ENCODE measurements around the gene PCTP.
A peak's percentile ranks its signal among the peaks of the same experiment; 100 is the strongest.

The PCTP gene

DNA sequence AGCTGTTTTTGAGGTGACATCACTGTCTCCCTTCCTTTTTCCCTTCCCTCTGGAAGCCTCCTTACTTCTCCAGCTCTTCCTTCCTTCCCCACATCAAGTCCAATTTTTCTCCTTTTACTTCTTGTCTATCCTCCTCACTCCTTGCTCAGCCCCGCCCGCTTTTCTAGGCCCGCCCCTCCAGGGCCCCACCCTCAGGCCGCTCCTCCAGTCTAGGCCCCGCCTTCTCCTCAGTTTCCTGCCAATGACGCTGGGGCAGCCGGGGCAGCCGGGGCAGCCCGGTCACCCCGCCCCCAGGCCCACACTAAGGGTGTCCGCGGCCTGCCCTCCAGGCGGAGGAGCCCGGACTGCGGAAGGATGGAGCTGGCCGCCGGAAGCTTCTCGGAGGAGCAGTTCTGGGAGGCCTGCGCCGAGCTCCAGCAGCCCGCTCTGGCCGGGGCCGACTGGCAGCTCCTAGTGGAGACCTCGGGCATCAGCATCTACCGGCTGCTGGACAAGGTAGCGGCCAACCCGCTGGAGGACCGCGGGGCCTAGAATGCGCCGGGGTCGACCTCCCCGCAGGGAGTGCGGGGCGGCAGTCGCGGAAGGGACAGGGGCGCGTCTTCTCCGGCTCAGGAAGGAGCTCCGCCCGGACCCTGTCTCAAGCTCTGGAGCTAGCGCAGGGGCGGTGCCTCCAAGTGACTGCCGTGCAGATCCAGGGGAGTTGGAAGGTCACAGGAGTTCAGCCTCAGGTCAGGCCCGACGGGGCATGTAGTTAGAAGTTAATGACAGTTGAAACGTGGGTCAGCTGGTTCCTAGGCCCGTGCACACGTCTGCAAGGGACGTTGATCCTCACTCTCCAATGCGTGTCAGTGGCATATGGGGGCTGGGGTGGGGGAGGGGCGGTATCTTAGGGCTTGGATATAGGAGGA is at the start of gene PCTP:
TSS of gene PCTP (plus strand) at position 302 of the 908 bp plus-strand sequence. CDS start at position 355, 53 bp downstream.
- DNase-seq (ENCODE audit: extremely low read depth, low read depth): peak; percentile 44
- peak within 1 kb of the TSS; percentile 78 for H3K4me3 ChIP-seq (replicated peaks; ENCODE audit: low read depth, low read length)
- TF ChIP-seq, protein P1, sequence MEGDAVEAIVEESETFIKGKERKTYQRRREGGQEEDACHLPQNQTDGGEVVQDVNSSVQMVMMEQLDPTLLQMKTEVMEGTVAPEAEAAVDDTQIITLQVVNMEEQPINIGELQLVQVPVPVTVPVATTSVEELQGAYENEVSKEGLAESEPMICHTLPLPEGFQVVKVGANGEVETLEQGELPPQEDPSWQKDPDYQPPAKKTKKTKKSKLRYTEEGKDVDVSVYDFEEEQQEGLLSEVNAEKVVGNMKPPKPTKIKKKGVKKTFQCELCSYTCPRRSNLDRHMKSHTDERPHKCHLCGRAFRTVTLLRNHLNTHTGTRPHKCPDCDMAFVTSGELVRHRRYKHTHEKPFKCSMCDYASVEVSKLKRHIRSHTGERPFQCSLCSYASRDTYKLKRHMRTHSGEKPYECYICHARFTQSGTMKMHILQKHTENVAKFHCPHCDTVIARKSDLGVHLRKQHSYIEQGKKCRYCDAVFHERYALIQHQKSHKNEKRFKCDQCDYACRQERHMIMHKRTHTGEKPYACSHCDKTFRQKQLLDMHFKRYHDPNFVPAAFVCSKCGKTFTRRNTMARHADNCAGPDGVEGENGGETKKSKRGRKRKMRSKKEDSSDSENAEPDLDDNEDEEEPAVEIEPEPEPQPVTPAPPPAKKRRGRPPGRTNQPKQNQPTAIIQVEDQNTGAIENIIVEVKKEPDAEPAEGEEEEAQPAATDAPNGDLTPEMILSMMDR (IDR thresholded peaks at IDR 0.05; ENCODE audit: low read depth, low read length, missing control alignments): peak; percentile 27

DNA sequence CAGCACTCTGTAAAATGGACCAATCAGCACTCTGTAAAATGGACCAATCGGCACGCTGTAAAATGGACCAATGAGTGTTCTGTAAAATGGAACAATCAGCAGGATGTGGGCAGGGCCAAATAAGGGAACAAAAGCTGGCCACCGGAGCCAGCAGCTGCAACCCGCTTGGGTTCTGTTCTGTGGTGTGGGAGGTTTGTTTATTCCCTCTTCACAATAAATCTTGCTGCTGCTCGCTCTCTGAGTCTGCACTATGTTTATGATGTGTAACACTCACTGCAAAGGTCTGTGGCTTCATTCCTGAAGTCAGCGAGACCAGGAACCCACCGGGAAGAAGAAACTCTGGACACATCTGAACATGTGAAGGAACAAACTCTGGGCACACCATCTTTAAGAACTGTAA is 48.7 kb upstream of the PCTP start:
- H3K4me3 ChIP-seq (replicated peaks; ENCODE audit: low read depth, low read length): no peak overlapping the region
- DNase-seq (ENCODE audit: extremely low read depth, low read depth): no peak
- TF ChIP-seq, protein P1 (IDR thresholded peaks at IDR 0.05; ENCODE audit: low read depth, low read length, missing control alignments): no peak

DNA sequence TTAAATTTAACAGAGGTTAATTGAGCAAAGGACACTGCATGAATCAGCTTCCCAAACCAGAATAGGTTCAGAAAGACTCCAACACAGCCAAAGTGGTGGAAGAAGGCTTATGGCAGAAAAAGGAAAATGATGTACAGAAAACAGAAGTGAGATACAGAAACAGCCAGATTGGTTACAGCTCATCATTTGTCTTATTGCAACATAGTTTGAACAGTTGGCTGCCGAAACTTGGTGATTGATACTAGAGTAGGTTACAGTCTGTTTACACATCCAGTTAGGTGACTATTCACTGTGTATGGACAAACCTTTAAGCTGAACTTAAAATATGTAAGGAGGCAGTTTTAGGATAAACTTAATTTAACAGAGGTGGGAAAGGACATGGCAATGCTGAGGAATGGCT is 46.5 kb upstream of the PCTP start:
- TF ChIP-seq, protein P1 (IDR thresholded peaks at IDR 0.05; ENCODE audit: low read depth, low read length, missing control alignments): no peak
- DNase-seq (ENCODE audit: extremely low read depth, low read depth): no peak
- H3K4me3 ChIP-seq (replicated peaks; ENCODE audit: low read depth, low read length): no peak overlapping the region

DNA sequence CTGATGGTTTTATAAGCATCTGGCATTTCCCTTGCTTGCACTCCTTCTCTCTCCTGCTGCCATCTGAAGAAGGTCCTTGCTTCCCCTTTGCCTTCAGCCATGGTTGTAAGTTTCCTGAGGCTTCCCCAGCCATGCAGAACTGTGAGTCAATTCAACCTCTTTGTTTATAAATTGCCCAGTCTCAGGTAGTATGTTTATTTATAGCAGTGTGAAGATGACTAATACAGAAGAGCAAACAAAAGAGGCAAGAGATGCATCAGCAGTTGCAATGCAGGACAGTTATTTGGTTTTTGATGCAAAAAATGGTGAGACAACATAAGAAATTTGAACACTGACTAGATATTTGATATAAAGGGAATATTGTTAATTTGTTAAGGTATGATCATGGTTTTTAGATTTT is 45.0 kb upstream of the PCTP start:
- TF ChIP-seq, protein P1 (IDR thresholded peaks at IDR 0.05; ENCODE audit: low read depth, low read length, missing control alignments): no peak
- no peak overlapping the region for H3K4me3 ChIP-seq (replicated peaks; ENCODE audit: low read depth, low read length)
- DNase-seq (ENCODE audit: extremely low read depth, low read depth): no peak

DNA sequence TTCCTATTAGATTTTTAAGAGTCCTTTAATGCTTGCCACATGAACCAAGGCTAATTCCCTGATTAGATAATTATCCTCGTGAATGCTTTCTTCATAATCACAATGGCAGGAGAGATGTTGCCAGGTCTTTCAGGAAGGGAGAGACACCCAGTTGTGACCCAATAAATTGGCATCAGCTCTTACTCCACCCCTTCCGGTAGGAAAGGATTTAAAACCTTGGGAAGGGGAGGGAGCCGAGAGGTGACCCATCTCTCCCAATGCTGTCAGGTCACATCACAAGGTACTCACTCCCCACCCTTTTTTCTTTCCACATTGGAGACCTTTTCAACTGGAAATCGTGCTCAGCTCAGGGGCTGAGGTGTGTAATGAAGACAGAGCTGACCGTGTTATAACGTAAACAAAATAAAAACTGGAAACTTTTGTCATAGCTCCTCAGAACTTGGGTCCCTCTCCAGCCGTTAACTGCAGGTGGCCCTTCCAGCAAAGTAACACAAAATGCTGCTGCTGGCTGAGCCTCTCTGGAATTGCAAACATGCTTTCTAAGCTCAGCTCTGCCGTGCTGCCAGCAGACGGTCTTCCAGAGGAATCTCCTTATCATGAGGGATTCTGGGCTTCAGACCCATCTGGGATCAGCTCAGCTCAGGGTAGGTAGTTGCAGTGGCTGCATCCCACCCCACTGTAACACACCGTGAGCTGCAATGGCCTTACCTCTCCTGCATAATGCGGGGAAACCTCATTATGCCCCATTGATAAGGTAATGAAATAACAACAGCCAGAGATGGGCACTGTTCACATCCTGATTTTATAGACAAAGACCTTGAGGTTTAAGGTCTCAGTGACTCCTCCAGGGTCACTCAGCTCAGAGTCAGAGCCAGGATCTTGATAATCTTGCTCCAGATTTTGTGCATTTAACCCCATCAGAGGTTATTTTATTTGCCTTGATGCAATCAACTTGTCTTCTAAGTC is 43.8 kb upstream of the PCTP start:
- DNase-seq (ENCODE audit: extremely low read depth, low read depth): no peak
- TF ChIP-seq, protein P1 (IDR thresholded peaks at IDR 0.05; ENCODE audit: low read depth, low read length, missing control alignments): no peak
- no peak overlapping the region for H3K4me3 ChIP-seq (replicated peaks; ENCODE audit: low read depth, low read length)

DNA sequence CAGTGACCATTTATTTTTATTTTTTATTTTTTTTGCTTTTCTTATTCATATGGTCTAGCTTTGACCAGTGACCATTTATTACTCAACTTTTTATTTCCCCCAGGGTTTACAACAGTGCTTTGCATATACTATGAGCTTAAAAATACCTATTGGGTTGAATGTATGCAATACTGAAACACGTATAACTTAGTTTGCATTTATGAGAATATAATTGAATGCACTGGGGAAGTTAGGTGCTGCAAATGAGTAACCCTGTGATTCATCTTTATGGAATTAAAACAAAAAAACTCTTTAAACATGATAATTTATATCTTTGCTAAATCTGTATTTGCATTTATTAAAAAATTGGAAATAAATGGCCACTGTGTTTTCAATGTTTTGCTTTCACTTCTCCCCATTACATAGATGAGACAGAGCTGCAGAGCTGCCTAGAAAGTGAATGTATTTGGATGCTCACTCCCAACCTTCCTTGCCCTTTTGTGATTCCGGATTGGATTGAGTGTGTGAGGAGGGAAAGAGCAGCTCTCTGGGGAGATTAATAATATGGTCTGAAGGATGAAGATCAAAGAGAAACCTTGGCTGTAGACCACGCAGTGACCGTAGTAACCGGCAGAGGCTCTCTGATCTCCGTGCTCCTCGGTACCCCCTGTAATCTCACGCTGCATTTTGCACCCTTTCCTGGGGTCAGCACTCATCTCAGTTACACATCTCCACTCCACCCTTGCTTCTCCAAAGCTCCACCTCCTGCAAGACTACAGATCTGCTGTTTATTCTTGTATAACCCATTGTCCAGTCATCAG is 42.5 kb upstream of the PCTP start:
- no peak overlapping the region for H3K4me3 ChIP-seq (replicated peaks; ENCODE audit: low read depth, low read length)
- DNase-seq (ENCODE audit: extremely low read depth, low read depth): no peak
- TF ChIP-seq, protein P1 (IDR thresholded peaks at IDR 0.05; ENCODE audit: low read depth, low read length, missing control alignments): no peak
